ENCODE data around the gene TCFL5. TPM values are rescaled to one million over a fixed set of nuclear protein-coding genes. Genes with fewer than 3 reads are reported as not detected.

The TCFL5 gene
- total RNA-seq, 1 donor from 2014 or later: 1.1 TPM

DNA sequence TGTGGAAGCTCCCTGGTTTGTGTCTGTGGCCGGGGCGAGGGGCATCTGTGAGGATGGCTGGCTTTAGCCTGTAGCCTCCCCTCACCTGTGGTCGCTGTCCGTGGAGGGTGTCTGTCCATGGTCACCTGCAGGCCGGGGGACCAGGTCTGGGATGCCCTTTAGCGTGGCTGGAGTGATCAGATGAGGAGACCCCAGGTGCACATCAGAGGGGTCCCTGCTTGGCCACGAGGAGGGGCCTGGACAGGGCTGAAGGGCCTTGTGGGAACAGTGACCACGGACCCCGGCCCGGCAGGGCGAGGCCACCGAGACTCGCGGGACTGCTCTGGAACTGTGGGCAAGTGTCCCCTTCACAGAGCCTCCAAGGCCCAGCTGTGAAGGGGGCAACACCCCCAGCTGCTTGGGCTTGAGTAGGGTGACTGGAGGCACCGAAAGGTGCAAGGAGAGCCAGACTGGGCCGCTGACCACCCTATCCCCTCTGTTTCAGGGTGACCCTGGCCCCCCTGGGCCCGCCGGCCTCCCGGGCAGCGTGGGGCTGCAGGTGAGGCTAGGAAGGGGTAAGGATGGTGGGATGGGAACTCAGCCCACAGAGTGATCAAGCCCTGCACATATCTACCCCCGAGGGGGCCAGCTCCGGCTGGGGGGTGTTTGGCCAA lies 36.2 kb downstream of the TCFL5 start:
- no peaks in the 10 kb centered on the region for H3K9me3 ChIP-seq
- peak overlapping the region in 1 of 2 donors; percentile 58 for H3K4me3 ChIP-seq
- peak overlapping the region; percentile 52 to 58 for H3K27ac ChIP-seq
- H3K36me3 ChIP-seq: no peaks in the 10 kb centered on the region
- intact Hi-C loops (cut with DNase I): loop anchor here (1.0 kb wide), 1 partner anchor 31 kb away; no protein-coding TSS in a partner anchor
- no peaks in the 10 kb centered on the region for H3K27me3 ChIP-seq
- H3K4me1 ChIP-seq: peaks cover 7 to 11% of the 10 kb centered on the region in 2 donors
- TF ChIP-seq, protein P1, sequence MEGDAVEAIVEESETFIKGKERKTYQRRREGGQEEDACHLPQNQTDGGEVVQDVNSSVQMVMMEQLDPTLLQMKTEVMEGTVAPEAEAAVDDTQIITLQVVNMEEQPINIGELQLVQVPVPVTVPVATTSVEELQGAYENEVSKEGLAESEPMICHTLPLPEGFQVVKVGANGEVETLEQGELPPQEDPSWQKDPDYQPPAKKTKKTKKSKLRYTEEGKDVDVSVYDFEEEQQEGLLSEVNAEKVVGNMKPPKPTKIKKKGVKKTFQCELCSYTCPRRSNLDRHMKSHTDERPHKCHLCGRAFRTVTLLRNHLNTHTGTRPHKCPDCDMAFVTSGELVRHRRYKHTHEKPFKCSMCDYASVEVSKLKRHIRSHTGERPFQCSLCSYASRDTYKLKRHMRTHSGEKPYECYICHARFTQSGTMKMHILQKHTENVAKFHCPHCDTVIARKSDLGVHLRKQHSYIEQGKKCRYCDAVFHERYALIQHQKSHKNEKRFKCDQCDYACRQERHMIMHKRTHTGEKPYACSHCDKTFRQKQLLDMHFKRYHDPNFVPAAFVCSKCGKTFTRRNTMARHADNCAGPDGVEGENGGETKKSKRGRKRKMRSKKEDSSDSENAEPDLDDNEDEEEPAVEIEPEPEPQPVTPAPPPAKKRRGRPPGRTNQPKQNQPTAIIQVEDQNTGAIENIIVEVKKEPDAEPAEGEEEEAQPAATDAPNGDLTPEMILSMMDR (IDR thresholded peaks at IDR 0.05): no peak
- DNase-seq (ENCODE audit: low spot score in 2 of 2): no peak

DNA sequence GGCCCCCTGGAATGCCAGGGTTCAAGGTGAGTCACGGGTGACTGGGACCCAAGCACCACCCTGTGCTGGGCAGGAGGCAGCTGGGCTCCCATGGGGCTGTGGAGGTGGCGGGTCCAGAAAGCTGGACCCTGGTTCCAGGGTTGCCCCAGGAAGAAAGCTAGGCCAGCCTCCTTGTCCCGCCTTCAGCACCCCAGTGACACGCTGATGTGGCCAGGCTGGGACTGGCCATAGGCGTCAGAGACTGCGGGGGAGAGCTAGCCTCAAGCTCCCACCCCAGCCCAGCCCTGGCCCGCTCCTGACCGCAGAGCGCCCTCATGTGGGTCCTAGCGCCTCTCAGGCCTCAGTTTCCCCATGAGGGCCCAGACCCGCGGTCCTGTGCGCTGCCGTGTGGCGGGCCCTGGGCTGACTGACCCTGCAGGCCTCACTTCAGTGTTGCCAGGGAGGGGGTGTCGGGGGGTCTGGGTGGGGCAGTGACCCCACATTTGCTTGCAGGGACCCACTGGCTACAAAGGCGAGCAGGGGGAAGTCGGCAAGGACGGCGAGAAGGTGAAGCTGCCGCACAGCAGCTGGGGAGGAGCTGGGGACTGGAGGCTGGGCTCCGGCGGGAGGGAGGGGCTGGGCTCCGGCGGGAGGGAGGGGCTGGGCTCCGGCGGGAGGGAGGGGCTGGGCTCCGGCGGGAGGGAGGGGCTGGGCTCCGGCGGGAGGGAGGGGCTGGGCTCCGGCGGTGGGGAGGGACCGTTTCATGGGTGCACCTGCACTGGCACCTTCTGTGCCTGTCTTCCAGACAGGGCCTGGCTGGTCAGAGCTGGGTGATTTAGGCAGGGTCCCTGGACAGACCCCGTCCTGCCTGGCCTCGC lies 36.9 kb downstream of the TCFL5 start:
- Histone ChIP-seq H3K27me3 (no peaks in the 10 kb centered on the region), H3K27ac (peak overlapping the region; percentile 52 to 66), H3K4me1 (peaks cover 7 to 15% of the 10 kb centered on the region in 2 donors), H3K4me3 (peak overlapping the region; percentile 56 to 58), H3K9me3 (no peaks in the 10 kb centered on the region), H3K36me3 (no peaks in the 10 kb centered on the region)
- intact Hi-C loops (cut with DNase I): loop anchor here (1.0 kb wide), 1 partner anchor 30 kb away; no protein-coding TSS in a partner anchor
- DNase-seq (ENCODE audit: low spot score in 2 of 2): peak in 1 of 2 donors; percentile 84
- TF ChIP-seq, protein P1 (IDR thresholded peaks at IDR 0.05): no peak

DNA sequence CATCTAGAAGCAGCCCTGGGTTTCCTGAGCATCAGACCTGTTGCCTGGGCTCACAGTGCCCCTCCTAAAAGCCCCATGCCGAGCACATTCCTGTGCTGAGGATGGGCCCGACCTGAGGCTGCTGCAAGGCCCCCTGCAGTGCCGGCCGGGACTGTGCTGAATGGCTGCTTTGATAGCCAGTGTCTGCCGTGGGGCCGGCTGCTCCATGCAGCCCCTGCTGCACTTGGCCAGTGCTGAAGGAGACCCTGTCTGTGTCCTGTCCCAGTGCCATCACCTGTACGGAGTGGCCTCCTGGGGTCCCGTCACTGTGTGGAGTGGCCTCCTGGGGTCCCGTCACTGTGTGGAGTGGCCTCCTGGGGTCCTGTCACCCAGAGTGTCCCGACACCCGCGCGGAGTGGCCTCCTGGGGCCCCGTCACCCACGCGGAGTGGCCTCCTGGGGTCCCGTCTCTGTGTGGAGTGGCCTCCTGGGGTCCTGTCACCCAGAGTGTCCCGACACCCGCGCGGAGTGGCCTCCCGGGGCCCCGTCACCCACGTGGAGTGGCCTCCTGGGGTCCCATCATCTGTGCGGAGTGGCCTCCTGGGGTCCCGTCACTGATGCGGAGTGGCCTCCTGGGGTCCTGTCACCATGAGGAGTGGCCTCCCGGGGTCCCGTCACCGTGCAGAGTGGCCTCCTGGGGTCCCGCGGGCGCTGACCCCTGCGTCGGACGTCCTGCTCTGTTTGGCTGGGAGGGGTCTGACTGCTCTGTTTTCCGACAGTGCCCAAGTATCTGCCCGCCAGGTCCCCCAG lies 37.7 kb downstream of the TCFL5 start:
- peaks cover 8 to 22% of the 10 kb centered on the region in 2 donors for H3K4me1 ChIP-seq
- H3K27me3 ChIP-seq: no peaks in the 10 kb centered on the region
- TF ChIP-seq, protein P1 (IDR thresholded peaks at IDR 0.05): no peak
- no peak for DNase-seq (ENCODE audit: low spot score in 2 of 2)
- intact Hi-C loops (cut with DNase I): no loop called here
- peak overlapping the region in 1 of 2 donors; percentile 66 for H3K27ac ChIP-seq
- peak overlapping the region in 1 of 2 donors; percentile 58 for H3K4me3 ChIP-seq
- H3K9me3 ChIP-seq: no peaks in the 10 kb centered on the region
- no peaks in the 10 kb centered on the region for H3K36me3 ChIP-seq

DNA sequence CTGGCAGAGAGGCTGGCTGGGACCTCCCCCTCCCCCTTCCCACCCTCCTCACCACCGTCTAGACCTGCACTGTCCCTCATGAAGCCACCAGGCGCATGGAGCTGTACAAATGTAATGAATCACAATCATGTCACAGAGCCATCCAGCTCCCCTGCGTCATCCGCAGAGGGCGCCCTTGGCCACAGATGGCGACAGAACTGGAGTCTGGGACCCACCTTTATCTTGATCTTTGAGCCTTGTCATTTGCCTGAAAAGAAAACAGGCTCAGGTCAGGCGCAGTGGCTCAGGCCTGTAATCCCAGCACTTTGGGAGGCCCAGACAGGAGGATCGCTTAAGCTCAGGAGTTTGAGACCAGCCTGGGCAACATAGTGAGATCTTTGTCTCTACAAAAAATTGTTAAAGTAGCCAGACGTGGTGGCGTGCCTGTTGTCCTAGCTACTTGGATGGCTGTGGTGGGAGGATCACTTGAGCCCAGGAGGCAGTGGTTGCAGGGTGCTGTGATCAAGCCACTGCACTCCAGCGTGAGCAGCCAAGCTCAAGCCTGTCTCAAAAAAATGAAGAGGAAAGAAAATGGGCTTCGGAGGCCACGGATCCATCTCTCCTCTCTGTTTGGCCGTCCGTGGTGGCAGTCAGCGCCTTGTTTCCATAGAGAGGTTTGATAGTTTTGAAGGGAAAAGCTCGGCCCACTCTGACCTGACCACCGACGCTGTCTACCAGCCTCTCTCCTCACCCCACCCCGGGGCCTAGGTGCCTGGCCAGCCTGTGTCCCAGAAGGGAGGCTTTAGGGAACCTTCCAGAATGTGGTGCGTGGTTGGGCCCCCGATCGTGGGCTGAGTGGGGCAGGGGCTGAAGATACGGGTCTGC lies 38.6 kb downstream of the TCFL5 start:
- no peak overlapping the region for H3K4me3 ChIP-seq
- intact Hi-C loops (cut with DNase I): no loop called here
- no peak for DNase-seq (ENCODE audit: low spot score in 2 of 2)
- TF ChIP-seq, protein P1 (IDR thresholded peaks at IDR 0.05): no peak
- H3K9me3 ChIP-seq: no peaks in the 10 kb centered on the region
- no peaks in the 10 kb centered on the region for H3K36me3 ChIP-seq
- H3K27me3 ChIP-seq: no peaks in the 10 kb centered on the region
- H3K27ac ChIP-seq: no peak overlapping the region
- H3K4me1 ChIP-seq: peaks cover 16 to 31% of the 10 kb centered on the region in 2 donors
